Measurements from ENCODE around the gene TSHZ2.

- TF ChIP-seq, protein P1, sequence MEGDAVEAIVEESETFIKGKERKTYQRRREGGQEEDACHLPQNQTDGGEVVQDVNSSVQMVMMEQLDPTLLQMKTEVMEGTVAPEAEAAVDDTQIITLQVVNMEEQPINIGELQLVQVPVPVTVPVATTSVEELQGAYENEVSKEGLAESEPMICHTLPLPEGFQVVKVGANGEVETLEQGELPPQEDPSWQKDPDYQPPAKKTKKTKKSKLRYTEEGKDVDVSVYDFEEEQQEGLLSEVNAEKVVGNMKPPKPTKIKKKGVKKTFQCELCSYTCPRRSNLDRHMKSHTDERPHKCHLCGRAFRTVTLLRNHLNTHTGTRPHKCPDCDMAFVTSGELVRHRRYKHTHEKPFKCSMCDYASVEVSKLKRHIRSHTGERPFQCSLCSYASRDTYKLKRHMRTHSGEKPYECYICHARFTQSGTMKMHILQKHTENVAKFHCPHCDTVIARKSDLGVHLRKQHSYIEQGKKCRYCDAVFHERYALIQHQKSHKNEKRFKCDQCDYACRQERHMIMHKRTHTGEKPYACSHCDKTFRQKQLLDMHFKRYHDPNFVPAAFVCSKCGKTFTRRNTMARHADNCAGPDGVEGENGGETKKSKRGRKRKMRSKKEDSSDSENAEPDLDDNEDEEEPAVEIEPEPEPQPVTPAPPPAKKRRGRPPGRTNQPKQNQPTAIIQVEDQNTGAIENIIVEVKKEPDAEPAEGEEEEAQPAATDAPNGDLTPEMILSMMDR (conservative IDR thresholded peaks at IDR 0.05), result no peak
- no peak for TF ChIP-seq ZFX (IDR thresholded peaks at IDR 0.05)
These were observed 23.7 kb upstream of the TSHZ2 start for GRCh38 chr20:52948491-52948890.

All from C4-2B (cell line).